A673 (cell line): Measurements from ENCODE around the gene FGF11. TPM values are rescaled to one million over a fixed set of nuclear protein-coding genes. Genes with fewer than 3 reads are reported as not detected.

Experiments
- BruUV-seq: library from RNA; stranded (reverse); fragments of 400-500 nt; replicated peaks from 2 replicates; lab custom pipeline; 2021; lab: Mats Ljungman, UMichigan
- CTCF ChIA-PET: fragments of 300-600 bp; sonication (Branson Sonifier 250); formaldehyde crosslinking; loops from one replicate; lab custom pipeline; 2022; ENCODE audit warnings: antibody characterized with exemption; lab: Charles Lee
- POLR2A ChIA-PET: fragments of 300-600 bp; sonication (Branson Sonifier 250); formaldehyde crosslinking; loops from one replicate; lab custom pipeline; 2022; ENCODE audit warnings: antibody characterized with exemption; ENCODE audit not compliant: low non-redundant PET; lab: Charles Lee
- DNase-seq: peaks from one replicate; pipeline ENCODE4 v3.0.0-alpha.2; 2015; ENCODE audit warnings: low spot score
- H3K27ac ChIP-seq: fragments of 200-600 bp; sonication (generic); 2 replicates; pipeline ENCODE4 v1.5.1; 2016; ENCODE audit warnings: mixed run types, low read depth, mild to moderate bottlenecking, mixed read lengths, antibody characterized with exemption, low read length; ENCODE audit not compliant: poor library complexity, severe bottlenecking
- H3K27me3 ChIP-seq: fragments of 200-600 bp; sonication (generic); replicated peaks from 2 replicates; pipeline ENCODE4 v1.6.1; 2017; ENCODE audit warnings: mixed run types, low read depth, mild to moderate bottlenecking, mixed read lengths, antibody characterized with exemption, low read length; ENCODE audit not compliant: insufficient read depth, poor library complexity
- H3K36me3 ChIP-seq: fragments of 200-600 bp; sonication (generic); 2 replicates; pipeline ENCODE4 v1.6.1; 2016; ENCODE audit warnings: mixed run types, mild to moderate bottlenecking, mixed read lengths, antibody characterized with exemption, low read length; ENCODE audit not compliant: insufficient read depth, poor library complexity, severe bottlenecking
- H3K4me1 ChIP-seq: fragments of 200-600 bp; sonication (generic); 2 replicates; pipeline ENCODE4 v1.6.1; 2017; ENCODE audit warnings: mixed run types, mild to moderate bottlenecking, mixed read lengths, antibody characterized with exemption, low read length; ENCODE audit not compliant: insufficient read depth, poor library complexity, severe bottlenecking
- H3K4me3 ChIP-seq: fragments of 200-600 bp; sonication (generic); 2 replicates; pipeline ENCODE4 v1.5.1; 2016; ENCODE audit warnings: low read depth, mixed run types, mild to moderate bottlenecking, mixed read lengths, low read length; ENCODE audit not compliant: poor library complexity, severe bottlenecking
- H3K9me3 ChIP-seq: fragments of 200-600 bp; sonication (generic); 2 replicates; pipeline ENCODE4 v1.6.1; 2016; ENCODE audit warnings: mixed run types, low read depth, mild to moderate bottlenecking, mixed read lengths, antibody characterized with exemption, low read length; ENCODE audit not compliant: poor library complexity, severe bottlenecking
- CTCF ChIP-seq: fragments of 300-800, 200-600 bp; sonication (generic); conservative IDR thresholded peaks from 2 replicates; pipeline ENCODE4 v1.5.1; 2017; ENCODE audit warnings: low read depth, mild to moderate bottlenecking, antibody characterized with exemption, low read length, moderate library complexity, mixed read lengths
- EZH2 ChIP-seq: fragments of 200-600 bp; sonication (generic); IDR thresholded peaks from 2 replicates; pipeline ENCODE4 v1.6.1; 2017; ENCODE audit warnings: borderline replicate concordance, low read depth, mild to moderate bottlenecking, mixed read lengths, antibody characterized with exemption, low read length; ENCODE audit not compliant: poor library complexity, severe bottlenecking
- intact Hi-C: fragments of 100-400 bp; cut with micrococcal nuclease; formaldehyde crosslinking; loops from one replicate; pipeline ENCODE4 v1.10.0; 2022; ENCODE audit not compliant: unreplicated experiment
- total RNA-seq: library from RNA; stranded (reverse); gene quantifications from 2 replicates; pipeline ENCODE4 v1.2.3, GENCODE V29; 2021

Gene FGF11
- total RNA-seq, 1 experiment from 2014 or later: 18.2 TPM

GRCh38 chr17:7425316-7425715 lies 14.0 kb upstream of the FGF11 start, which contains the start of gene SPEM2:
Gene SPEM2, plus strand, starts transcription at chr17:7425616. Its CDS starts 73 bp downstream, at chr17:7425689.
- CTCF ChIA-PET: no interaction called here
- H3K4me1 ChIP-seq: no peaks in the 10 kb centered on the region
- POLR2A ChIA-PET: no interaction called here
- no peak within 1 kb of the TSS for H3K4me3 ChIP-seq
- DNase-seq: no peak
- intact Hi-C loops: no loop called here
- H3K36me3 ChIP-seq: no peaks in the 10 kb centered on the region
- no peak for TF ChIP-seq EZH2
- no peak for TF ChIP-seq CTCF
- no peak within 1 kb of the TSS for H3K27ac ChIP-seq
- no peaks in the 10 kb centered on the region for H3K9me3 ChIP-seq
- H3K27me3 ChIP-seq: no peaks in the 10 kb centered on the region
- no TSS peak for BruUV-seq

GRCh38 chr17:7425756-7426155 lies 13.6 kb upstream of the FGF11 start:
- no peaks in the 10 kb centered on the region for H3K27me3 ChIP-seq
- ChIA-PET CTCF (no interaction called here), POLR2A (no interaction called here)
- H3K36me3 ChIP-seq: no peaks in the 10 kb centered on the region
- H3K4me3 ChIP-seq: no peak overlapping the region
- no peaks in the 10 kb centered on the region for H3K4me1 ChIP-seq
- TF ChIP-seq EZH2 (no peak), CTCF (no peak)
- intact Hi-C loops: no loop called here
- H3K9me3 ChIP-seq: no peaks in the 10 kb centered on the region
- no peak overlapping the region for H3K27ac ChIP-seq
- no peak for DNase-seq
- BruUV-seq: no TSS peak

- Histone ChIP-seq H3K36me3 (no peaks in the 10 kb centered on the region), H3K9me3 (no peaks in the 10 kb centered on the region), H3K4me1 (no peaks in the 10 kb centered on the region), H3K4me3 (no peak overlapping the region), H3K27me3 (no peaks in the 10 kb centered on the region), H3K27ac (no peak overlapping the region)
- ChIA-PET CTCF (no interaction called here), POLR2A (no interaction called here)
- no peak for TF ChIP-seq CTCF
- TF ChIP-seq EZH2: no peak
- intact Hi-C loops: no loop called here
- no TSS peak for BruUV-seq
- no peak for DNase-seq
Observed at GRCh38 chr17:7426203-7426863, 13.0 kb upstream of the FGF11 start.
